Measurements from ENCODE around the gene GOLPH3. TPM values are rescaled to one million over a fixed set of nuclear protein-coding genes. Genes with fewer than 3 reads are reported as not detected.

GOLPH3 gene
- total and polyA plus RNA-seq, 4 donors = 64.1 to 116 (median 68.5) TPM

- Histone ChIP-seq H3K9me3 (ENCODE audit: control insufficient read depth in 4 of 4, low read length in 3 of 4) (no peaks in the 10 kb centered on the region), H3K27ac (ENCODE audit: low read depth in 1 of 2, low read length in 2 of 2) (no peak overlapping the region), H3K27me3 (ENCODE audit: control insufficient read depth in 4 of 4, insufficient read depth in 4 of 4, low read length in 3 of 4) (no peaks in the 10 kb centered on the region), H3K4me3 (ENCODE audit: low read depth in 1 of 3, low read length in 3 of 3) (no peak overlapping the region), H3K36me3 (ENCODE audit: control insufficient read depth in 4 of 4, insufficient read depth in 3 of 4, low read depth in 1 of 4, low read length in 3 of 4) (peaks cover 0 to 6% (median 0%) of the 10 kb centered on the region in 4 donors), H3K9ac (ENCODE audit: low read depth in 1 of 2, low read length in 2 of 2) (no peak overlapping the region), H3K4me1 (ENCODE audit: control insufficient read depth in 4 of 4, insufficient read depth in 4 of 4, low read length in 3 of 4) (peaks cover 7 to 55% (median 20%) of the 10 kb centered on the region in 4 donors)
- TF ChIP-seq FOXA1 (IDR thresholded peaks at IDR 0.05) = no peak
- TF ChIP-seq MAX (IDR thresholded peaks at IDR 0.05) = no peak
- no peak for TF ChIP-seq FOXA2 (IDR thresholded peaks at IDR 0.05)
- TF ChIP-seq CTCF (IDR thresholded peaks at IDR 0.05; ENCODE audit: low read depth, low read length, missing input control) = no peak
- no peak for TF ChIP-seq RAD21 (IDR thresholded peaks at IDR 0.05)
- TF ChIP-seq RXRA (IDR thresholded peaks at IDR 0.05) = no peak
- TF ChIP-seq GABPA (IDR thresholded peaks at IDR 0.05 in 1 of 2, conservative IDR thresholded peaks at IDR 0.05 in 1 of 2) = no peak
- no peak for TF ChIP-seq EGR1 (IDR thresholded peaks at IDR 0.05; ENCODE audit: low read depth in 2 of 2)
- TF ChIP-seq HNF4G (IDR thresholded peaks at IDR 0.05) = no peak
- TF ChIP-seq ZBTB33 (IDR thresholded peaks at IDR 0.05) = no peak
- TF ChIP-seq SP1 (IDR thresholded peaks at IDR 0.05) = no peak
- DNase-seq (ENCODE audit: low spot score) = no peak
- 92% methylated on average over 9 of the region's 9 CpGs for WGBS
Observed at GRCh38 chr5:32156635-32157034, 17.5 kb downstream of the GOLPH3 start.

GRCh38 chr5:32155211-32155610 lies 18.9 kb downstream of the GOLPH3 start:
- Histone ChIP-seq H3K27me3 (ENCODE audit: control insufficient read depth in 4 of 4, insufficient read depth in 4 of 4, low read length in 3 of 4) (no peaks in the 10 kb centered on the region), H3K4me3 (ENCODE audit: low read depth in 1 of 3, low read length in 3 of 3) (no peak overlapping the region), H3K9ac (ENCODE audit: low read depth in 1 of 2, low read length in 2 of 2) (no peak overlapping the region), H3K36me3 (ENCODE audit: control insufficient read depth in 4 of 4, insufficient read depth in 3 of 4, low read depth in 1 of 4, low read length in 3 of 4) (peaks cover 0 to 2% (median 0%) of the 10 kb centered on the region in 4 donors), H3K4me1 (ENCODE audit: control insufficient read depth in 4 of 4, insufficient read depth in 4 of 4, low read length in 3 of 4) (peaks cover 7 to 50% (median 22%) of the 10 kb centered on the region in 4 donors), H3K27ac (ENCODE audit: low read depth in 1 of 2, low read length in 2 of 2) (no peak overlapping the region), H3K9me3 (ENCODE audit: control insufficient read depth in 4 of 4, low read length in 3 of 4) (no peaks in the 10 kb centered on the region)
- TF ChIP-seq RXRA (IDR thresholded peaks at IDR 0.05) (no peak), CTCF (IDR thresholded peaks at IDR 0.05; ENCODE audit: low read depth, low read length, missing input control) (no peak), MAX (IDR thresholded peaks at IDR 0.05) (no peak), FOXA1 (IDR thresholded peaks at IDR 0.05) (no peak), FOXA2 (IDR thresholded peaks at IDR 0.05) (no peak), REST (IDR thresholded peaks at IDR 0.05) (no peak), EGR1 (IDR thresholded peaks at IDR 0.05; ENCODE audit: low read depth in 2 of 2) (no peak), GABPA (IDR thresholded peaks at IDR 0.05 in 1 of 2, conservative IDR thresholded peaks at IDR 0.05 in 1 of 2) (no peak), TAF1 (conservative IDR thresholded peaks at IDR 0.05) (no peak), RAD21 (IDR thresholded peaks at IDR 0.05) (no peak), HNF4G (IDR thresholded peaks at IDR 0.05) (no peak), JUND (IDR thresholded peaks at IDR 0.05) (no peak), YY1 (IDR thresholded peaks at IDR 0.05) (no peak), ZBTB33 (IDR thresholded peaks at IDR 0.05) (no peak), NR2F2 (IDR thresholded peaks at IDR 0.05) (no peak), HNF4A (conservative IDR thresholded peaks at IDR 0.05) (no peak), SP1 (IDR thresholded peaks at IDR 0.05) (no peak)
- 90% methylated on average over 2 of the region's 2 CpGs for WGBS
- DNase-seq (ENCODE audit: low spot score) = no peak
